Smooth muscle cell (in vitro differentiated cells): Measurements from ENCODE around the gene IRF9. TPM values are rescaled to one million over a fixed set of nuclear protein-coding genes. Genes with fewer than 3 reads are reported as not detected.
A peak's percentile ranks its signal among the peaks of the same experiment; 100 is the strongest.

Experiments
- DNase-seq: peaks from one replicate; lab custom pipeline; 2025; ENCODE audit not compliant: unreplicated experiment; lab: John Stamatoyannopoulos, UW
- H2AFZ ChIP-seq: fragments of 200-600 bp; sonication (generic); 2 replicates; pipeline ENCODE4 v1.6.0; 2016; ENCODE audit warnings: antibody characterized with exemption, low read depth, mild to moderate bottlenecking
- H3F3A ChIP-seq: fragments of 200-600 bp; sonication (generic); 2 replicates; pipeline ENCODE4 v1.6.0; 2017; ENCODE audit warnings: antibody characterized with exemption, low read depth
- H3K27ac ChIP-seq: fragments of 200-600 bp; sonication (generic); 2 replicates; pipeline ENCODE4 v1.5.1; 2016; ENCODE audit warnings: low read depth, mild to moderate bottlenecking
- H3K27me3 ChIP-seq: fragments of 200-600 bp; sonication (generic); 2 replicates; pipeline ENCODE4 v1.6.1; 2016; ENCODE audit warnings: low read depth, mild to moderate bottlenecking
- H3K36me3 ChIP-seq: fragments of 200-600 bp; sonication (generic); 2 replicates; pipeline ENCODE4 v1.5.1; 2016; ENCODE audit warnings: low read depth
- H3K4me1 ChIP-seq: fragments of 200-600 bp; sonication (generic); 2 replicates; pipeline ENCODE4 v1.5.1; 2016; ENCODE audit warnings: low read depth
- H3K4me2 ChIP-seq: fragments of 200-600 bp; sonication (generic); 2 replicates; pipeline ENCODE4 v1.6.0; 2016; ENCODE audit warnings: mild to moderate bottlenecking
- H3K4me3 ChIP-seq: fragments of 200-600 bp; sonication (generic); 2 replicates; pipeline ENCODE4 v1.5.1; 2016; ENCODE audit warnings: mild to moderate bottlenecking
- H3K79me2 ChIP-seq: fragments of 200-600 bp; sonication (generic); 2 replicates; pipeline ENCODE4 v1.6.0; 2016; ENCODE audit warnings: low read depth, mild to moderate bottlenecking
- H3K9ac ChIP-seq: fragments of 200-600 bp; sonication (generic); 2 replicates; pipeline ENCODE4 v1.6.0; 2016; ENCODE audit warnings: low read depth
- H3K9me3 ChIP-seq: fragments of 200-600 bp; sonication (generic); replicated peaks from 2 replicates; pipeline ENCODE4 v1.5.1; 2016; ENCODE audit warnings: low read depth
- H4K20me1 ChIP-seq: fragments of 200-600 bp; sonication (generic); 2 replicates; pipeline ENCODE4 v1.6.0; 2016; ENCODE audit warnings: low read depth
- CTCF ChIP-seq: fragments of 200-600 bp; sonication (generic); IDR thresholded peaks from 2 replicates; pipeline ENCODE4 v1.5.1; 2017; ENCODE audit warnings: borderline replicate concordance, mild to moderate bottlenecking, antibody characterized with exemption; ENCODE audit not compliant: insufficient read depth, poor library complexity, severe bottlenecking
- WGBS: methylation state at CpG from one replicate; pipeline ENCODE4 v1.1.7; 2016; ENCODE audit warnings: low lambda C conversion rate; 5-methylcytosine and 5-hydroxymethylcytosine counted together
- polyA plus RNA-seq: library from polyadenylated mRNA; unstranded; fragments of >200 nt; fragmentation: Nextera tagmentation; extraction: Ambion mirVana; gene quantifications from 2 replicates; pipeline ENCODE4 v1.2.1, GENCODE V29; 2016
- total RNA-seq: library from RNA; depleted of rRNA; stranded (reverse); fragments of >200 nt; gene quantifications from 2 replicates; pipeline ENCODE4 v1.2.3, GENCODE V29; 2014

Gene IRF9
- total and polyA plus RNA-seq, 2 experiments from 2014 or later: 42.0 to 42.7 TPM

DNA sequence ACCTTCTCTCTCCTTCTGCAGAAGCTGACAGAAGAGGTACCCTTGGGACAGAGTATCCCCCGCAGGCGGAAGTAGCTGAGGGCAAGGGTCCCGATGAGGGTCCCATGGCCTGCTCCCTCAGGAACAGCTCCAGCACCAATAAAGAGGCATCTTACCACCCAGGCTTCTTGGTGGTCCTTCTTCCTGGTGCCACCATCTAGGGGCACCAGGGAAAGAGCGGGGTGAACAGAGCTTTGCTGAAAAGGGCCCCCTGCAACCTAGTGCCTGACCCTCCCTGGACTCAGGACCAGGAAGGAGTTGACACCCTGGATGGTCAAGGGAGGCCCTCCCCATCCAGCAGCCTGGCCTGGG is 591 bp upstream of the IRF9 start:
- Histone ChIP-seq H3F3A (peaks cover 14% of the 10 kb centered on the region), H3K27ac (peak overlapping the region; percentile 32), H3K4me3 (no peak overlapping the region), H2AFZ (no peak overlapping the region), H4K20me1 (no peaks in the 10 kb centered on the region), H3K79me2 (peaks cover 14% of the 10 kb centered on the region), H3K4me1 (peaks cover 7% of the 10 kb centered on the region), H3K36me3 (no peaks in the 10 kb centered on the region), H3K27me3 (no peaks in the 10 kb centered on the region), H3K4me2 (no peak overlapping the region), H3K9ac (no peak overlapping the region), H3K9me3 (no peaks in the 10 kb centered on the region)
- TF ChIP-seq CTCF: no peak
- 100% methylated on average over 4 of the region's 4 CpGs for WGBS
- no peak for DNase-seq

DNA sequence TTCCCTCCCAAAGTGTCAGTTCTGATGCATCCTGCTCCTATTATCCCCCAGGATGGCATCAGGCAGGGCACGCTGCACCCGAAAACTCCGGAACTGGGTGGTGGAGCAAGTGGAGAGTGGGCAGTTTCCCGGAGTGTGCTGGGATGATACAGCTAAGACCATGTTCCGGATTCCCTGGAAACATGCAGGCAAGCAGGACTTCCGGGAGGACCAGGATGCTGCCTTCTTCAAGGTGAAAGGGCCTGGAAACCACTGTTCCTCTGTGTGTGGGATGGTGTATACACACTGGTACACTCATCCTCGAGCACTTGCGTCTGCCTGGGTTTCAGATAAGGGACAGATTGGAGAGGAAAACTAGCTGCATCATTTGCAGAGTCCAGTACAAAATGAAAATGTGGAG is 1.0 kb downstream of the IRF9 start:
- Histone ChIP-seq H2AFZ (no peak overlapping the region), H3K27me3 (no peaks in the 10 kb centered on the region), H4K20me1 (no peaks in the 10 kb centered on the region), H3K79me2 (peaks cover 14% of the 10 kb centered on the region), H3K4me3 (peak overlapping the region; percentile 60), H3F3A (peaks cover 9% of the 10 kb centered on the region), H3K27ac (no peak overlapping the region), H3K36me3 (no peaks in the 10 kb centered on the region), H3K4me1 (peaks cover 7% of the 10 kb centered on the region), H3K4me2 (peak overlapping the region; percentile 92), H3K9ac (peak overlapping the region; percentile 77), H3K9me3 (no peaks in the 10 kb centered on the region)
- no peak for DNase-seq
- 81% methylated on average over 8 of the region's 8 CpGs for WGBS
- TF ChIP-seq CTCF: no peak

DNA sequence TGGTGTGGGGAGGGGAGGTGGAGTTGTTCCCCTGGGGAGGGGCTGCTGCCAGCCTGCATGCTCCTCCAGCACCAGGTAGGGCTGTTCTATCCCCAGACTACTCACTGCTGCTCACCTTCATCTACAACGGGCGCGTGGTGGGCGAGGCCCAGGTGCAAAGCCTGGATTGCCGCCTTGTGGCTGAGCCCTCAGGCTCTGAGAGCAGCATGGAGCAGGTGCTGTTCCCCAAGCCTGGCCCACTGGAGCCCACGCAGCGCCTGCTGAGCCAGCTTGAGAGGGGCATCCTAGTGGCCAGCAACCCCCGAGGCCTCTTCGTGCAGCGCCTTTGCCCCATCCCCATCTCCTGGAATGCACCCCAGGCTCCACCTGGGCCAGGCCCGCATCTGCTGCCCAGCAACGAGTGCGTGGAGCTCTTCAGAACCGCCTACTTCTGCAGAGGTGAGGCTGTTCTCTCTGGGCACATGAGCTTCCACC is 3.5 kb downstream of the IRF9 start:
- Histone ChIP-seq H3K27me3 (no peaks in the 10 kb centered on the region), H2AFZ (no peak overlapping the region), H3K36me3 (no peaks in the 10 kb centered on the region), H3K79me2 (peaks cover 14% of the 10 kb centered on the region), H3K4me3 (no peak overlapping the region), H3K4me1 (peaks cover 7% of the 10 kb centered on the region), H3K9me3 (no peaks in the 10 kb centered on the region), H3K4me2 (no peak overlapping the region), H3K9ac (no peak overlapping the region), H3F3A (peaks cover 7% of the 10 kb centered on the region), H3K27ac (no peak overlapping the region), H4K20me1 (no peaks in the 10 kb centered on the region)
- 96% methylated on average over 14 of the region's 14 CpGs for WGBS
- TF ChIP-seq CTCF: no peak
- DNase-seq: no peak

- H4K20me1 ChIP-seq: no peaks in the 10 kb centered on the region
- no peak overlapping the region for H3K4me2 ChIP-seq
- no peak for DNase-seq
- H3K4me1 ChIP-seq: peaks cover 7% of the 10 kb centered on the region
- H3K9ac ChIP-seq: no peak overlapping the region
- peaks cover under 1% of the 10 kb centered on the region for H3F3A ChIP-seq
- no peak for TF ChIP-seq CTCF
- H3K27ac ChIP-seq: no peak overlapping the region
- H2AFZ ChIP-seq: no peak overlapping the region
- H3K27me3 ChIP-seq: no peaks in the 10 kb centered on the region
- no peaks in the 10 kb centered on the region for H3K36me3 ChIP-seq
- H3K4me3 ChIP-seq: no peak overlapping the region
- peaks cover 14% of the 10 kb centered on the region for H3K79me2 ChIP-seq
- over 99% methylated on average over 5 of the region's 5 CpGs for WGBS
- no peaks in the 10 kb centered on the region for H3K9me3 ChIP-seq
Measured at GRCh38 chr14:24165785-24166184, 4.7 kb downstream of the IRF9 start.
